GM19467 (cell line): ENCODE results near the gene ICOS.

Source experiments
- ATAC-seq: cut with Tn5 transposase; IDR thresholded peaks from one replicate; pipeline ENCODE4 v1.9.1; 2021; ENCODE audit warnings: mild to moderate bottlenecking, moderate library complexity; ENCODE audit not compliant: unreplicated experiment

The ICOS gene, protein sequence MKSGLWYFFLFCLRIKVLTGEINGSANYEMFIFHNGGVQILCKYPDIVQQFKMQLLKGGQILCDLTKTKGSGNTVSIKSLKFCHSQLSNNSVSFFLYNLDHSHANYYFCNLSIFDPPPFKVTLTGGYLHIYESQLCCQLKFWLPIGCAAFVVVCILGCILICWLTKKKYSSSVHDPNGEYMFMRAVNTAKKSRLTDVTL

DNA sequence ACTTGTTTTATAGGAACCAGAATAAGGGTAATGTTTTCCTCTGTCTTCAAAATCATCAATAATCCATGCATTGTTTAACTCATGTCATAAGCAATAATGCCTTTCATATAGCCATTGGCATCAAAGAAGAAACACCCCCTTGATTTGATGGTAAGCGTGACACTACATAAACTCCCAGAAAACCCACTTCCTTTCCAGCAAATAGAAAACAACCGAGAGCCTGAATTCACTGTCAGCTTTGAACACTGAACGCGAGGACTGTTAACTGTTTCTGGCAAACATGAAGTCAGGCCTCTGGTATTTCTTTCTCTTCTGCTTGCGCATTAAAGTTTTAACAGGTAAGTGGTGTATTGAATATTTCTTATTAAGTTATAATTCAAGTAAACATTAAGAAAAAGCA is at the start of gene ICOS:
TSS of gene ICOS (plus strand) at position 229 of the 400 bp plus-strand sequence. CDS start at position 281, 52 bp downstream.
- ATAC-seq: no peak

DNA sequence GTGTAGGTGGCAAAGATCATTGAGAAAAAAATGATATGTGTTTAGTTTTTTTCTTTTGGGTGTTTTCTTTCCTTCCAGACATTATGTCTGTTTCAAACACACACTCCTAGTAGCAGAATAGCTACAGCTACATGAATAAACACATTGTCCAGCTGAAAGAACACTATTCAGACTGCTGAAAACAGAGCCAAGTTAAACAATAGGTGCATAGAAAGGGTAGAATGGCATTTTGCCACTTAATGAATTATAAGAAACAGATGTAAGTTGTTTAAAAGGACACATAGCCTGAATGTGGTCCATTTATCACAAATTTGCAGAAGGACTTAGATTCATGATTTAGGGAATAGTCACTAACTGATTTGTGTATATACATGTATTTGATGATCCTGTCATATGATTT is 48.9 kb upstream of the ICOS start:
- ATAC-seq: no peak

DNA sequence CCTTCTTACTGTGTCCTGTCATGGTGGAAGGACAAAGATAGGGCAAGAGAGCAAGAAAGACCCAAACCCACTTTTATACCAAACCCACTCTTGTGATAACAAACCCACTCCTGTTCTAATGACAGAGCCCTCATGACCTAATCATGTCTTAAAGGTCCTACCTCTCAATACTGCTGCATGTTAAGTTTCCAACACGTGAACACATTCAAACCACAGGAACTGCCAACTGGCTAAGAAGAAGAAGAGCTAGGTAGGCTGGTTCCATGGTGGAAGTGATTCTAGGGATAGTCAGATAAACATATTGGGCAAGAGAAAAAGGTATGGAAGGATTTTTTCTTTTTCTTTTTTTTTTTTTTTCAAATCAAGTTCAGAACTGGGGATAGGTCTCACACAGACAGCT is 47.0 kb upstream of the ICOS start:
- no peak for ATAC-seq

DNA sequence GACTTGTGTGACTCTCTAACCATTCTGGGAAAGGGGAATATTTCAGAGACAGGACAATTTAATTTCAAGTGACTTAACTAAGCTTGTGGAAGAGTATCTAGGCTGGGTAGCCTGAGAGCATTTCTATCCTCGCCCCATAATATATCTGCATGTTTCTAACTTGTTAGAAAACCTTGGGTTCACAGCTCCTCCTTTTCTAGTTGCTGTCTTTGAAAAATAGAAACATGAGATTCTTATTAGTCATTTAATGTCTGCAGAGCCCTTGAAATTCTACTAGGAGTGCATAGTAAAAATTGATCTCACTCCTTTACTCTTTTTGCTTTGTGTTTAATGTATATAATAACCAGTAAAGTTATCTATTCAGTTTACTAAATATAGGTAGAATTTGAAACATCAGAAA is 46.6 kb upstream of the ICOS start:
- ATAC-seq: no peak

DNA sequence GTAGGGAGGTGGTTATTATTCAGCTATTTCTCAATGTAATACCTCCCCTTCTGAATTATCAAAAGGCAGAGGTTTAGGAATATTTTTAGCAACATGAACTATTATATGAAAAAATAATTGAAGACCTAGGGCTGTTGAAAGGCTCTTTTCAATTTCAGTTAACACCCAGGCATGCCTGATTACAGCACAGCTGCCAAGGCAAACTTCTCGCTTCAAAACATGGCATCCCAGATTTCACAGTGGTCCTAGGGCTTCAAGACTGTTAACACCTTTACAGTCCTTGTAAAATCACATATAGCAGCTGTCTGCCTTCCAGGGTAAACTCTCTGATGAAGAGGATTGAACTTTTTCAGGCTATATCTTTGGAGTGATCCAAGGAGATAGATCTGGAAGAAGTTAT is 45.8 kb upstream of the ICOS start:
- no peak for ATAC-seq

DNA sequence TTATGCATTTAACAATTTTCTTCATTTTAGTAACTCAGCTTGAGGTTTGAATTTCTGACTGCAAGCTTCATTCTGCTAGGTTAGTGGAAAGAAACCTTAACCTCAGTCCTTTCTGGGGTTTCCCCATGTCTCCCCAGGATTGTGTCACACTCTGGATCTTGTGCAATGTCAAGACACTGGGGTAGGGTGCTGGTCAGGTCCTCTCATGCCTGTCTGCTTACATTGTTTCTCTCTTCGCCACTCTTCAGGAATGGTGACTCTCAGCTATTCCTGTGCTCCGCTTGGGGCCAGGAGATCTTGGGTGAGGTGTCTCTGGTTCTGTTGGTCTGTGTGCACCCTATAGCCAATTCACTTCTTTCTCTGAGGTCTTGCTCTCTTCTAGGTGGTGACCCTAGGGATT is 45.1 kb upstream of the ICOS start:
- no peak for ATAC-seq

DNA sequence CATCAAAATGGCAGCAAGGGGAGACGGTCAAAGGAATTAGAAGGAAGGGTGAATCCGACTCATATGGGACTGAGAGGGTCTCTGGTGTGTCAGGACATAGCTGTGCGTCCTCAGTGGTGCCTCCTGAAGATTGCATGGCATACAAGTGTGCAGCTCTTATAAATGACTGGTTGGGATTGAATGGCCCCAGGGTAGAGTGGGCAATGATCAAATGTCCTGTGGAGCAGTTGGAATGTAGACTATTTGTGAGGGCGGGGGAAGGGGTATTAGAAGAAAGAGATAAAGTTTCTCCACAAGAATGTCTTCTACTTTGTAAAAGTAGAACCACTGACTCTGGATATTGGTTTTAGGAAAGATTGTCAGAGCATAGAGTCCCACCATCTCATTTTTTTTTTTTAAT is 44.4 kb upstream of the ICOS start:
- no peak for ATAC-seq

DNA sequence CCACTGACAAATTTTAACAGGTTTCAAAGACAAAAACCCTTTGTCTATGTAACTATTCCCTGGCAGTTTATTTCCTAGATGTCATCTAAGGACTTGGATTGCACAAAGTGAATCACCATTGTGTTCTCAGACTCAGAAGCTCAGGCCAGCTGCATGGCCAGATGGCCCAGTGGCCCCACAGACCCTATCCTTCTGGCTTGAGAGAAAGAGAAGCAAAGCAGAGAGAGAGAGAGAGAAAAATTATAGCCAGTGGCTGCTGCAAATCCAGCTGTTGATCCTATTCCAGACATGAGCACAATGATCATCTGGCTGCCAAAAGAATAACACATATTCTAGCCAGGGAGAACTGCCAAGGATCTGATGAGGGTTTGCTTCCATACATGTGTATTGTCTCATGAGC is 43.2 kb upstream of the ICOS start:
- no peak for ATAC-seq

DNA sequence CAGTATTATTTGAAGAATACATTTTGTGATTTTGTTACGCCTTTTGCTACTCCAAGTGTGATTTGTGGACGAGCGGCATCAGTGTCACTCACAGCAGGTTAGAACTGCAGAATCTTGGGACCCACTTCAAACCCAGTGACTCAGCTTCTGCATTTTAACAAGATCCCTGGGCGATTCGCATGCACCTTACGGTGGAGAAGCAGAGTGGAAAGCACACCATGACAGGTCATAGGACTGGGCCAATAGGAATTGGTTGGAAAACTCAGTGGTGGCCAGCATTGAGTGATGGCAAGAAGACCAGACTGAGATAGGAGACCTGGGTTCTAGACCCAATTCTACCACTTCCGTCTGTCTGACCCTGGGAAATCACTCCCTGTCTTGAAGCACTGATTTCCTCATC is 42.7 kb upstream of the ICOS start:
- no peak for ATAC-seq

DNA sequence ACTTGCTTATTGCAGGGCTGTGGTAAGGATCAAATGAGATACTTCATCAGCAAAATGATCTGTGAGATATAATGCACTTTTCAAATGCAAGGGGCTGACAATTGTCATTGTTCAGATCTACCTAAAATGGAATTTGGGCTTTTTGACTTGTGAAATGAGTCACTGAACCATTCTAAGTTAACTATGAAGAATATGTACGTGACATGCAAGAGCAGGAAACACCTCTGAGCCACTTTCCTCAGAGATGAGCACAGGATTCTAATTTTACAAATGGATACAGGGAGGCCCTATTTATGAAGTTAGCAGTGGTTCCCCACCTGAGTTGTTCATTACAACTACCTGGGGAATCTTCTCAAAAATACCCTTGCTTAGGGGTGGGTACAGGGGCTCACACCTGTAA is 42.3 kb upstream of the ICOS start:
- no peak for ATAC-seq

DNA sequence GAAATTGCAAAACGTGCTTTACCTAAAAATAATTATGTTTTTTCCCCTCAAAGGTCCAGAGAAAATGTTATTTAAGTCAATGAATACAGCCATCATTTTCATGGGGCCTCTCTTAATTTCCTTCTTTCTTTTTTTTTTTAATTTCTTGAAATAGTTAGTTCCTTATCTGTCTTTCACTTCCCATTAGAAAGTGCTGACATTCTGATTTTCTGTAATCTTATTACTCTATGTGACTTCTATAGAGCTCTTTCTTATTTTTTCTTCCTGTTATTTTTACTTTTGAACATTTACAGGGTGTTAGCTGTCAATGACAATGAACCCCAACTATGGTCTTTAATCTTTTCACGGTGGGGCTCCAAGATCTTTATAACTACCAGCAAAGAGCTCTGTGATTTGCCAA is 39.0 kb upstream of the ICOS start:
- ATAC-seq: no peak

DNA sequence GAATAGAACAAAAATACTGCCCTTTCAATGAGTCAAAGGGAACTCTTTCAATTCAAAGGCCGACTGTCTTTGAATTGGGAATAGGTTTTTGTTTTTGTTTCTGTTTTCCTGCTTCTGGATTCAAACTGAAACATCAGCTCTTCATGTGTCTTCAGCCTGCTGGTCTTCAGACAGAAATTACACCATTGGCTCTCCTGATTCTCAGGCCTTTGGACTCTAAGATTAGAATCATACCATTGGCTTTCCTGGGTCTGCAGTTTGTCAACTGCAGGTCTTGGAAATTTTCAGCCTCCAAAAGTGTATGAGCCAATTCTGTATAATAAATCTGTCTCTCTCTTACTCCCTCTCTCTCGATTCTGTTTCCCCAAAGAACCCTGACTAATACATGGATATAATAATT is 37.9 kb upstream of the ICOS start:
- no peak for ATAC-seq

DNA sequence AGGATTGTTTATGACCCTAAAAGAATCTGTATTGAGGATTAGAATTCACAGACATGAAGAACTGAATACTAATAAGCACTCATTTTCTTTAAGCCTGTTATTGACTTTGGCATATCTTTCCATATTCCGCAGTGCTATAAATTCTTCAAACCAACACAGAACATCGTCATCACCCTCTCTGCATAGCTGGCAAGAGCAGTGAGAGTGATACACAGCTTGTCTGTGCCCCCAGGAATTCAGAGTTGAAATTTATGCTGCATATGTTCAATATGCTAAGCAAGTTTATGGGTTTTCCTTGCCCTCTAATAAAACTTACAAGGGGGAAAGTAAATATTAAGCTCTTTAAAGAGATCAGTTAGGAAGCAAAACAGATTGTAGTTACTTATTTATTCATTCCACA is 36.3 kb upstream of the ICOS start:
- no peak for ATAC-seq

DNA sequence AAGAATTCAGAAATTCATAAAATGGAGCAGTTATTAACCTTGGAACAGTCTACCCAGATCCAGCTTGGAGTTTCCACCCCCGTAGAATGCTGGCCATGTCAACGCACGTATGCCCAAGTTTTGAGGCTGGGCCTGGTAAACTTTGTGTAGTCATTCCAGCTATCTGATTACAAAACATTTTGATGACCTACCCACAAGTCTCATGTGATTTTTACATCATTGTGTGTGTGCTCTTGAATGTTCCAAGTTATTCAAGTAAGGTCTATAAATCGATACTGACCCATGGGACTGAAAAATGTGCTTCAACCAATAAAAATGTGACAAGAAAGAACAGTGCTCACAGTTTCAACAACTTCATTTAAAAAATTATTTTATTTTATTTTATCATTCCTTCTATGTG is 32.5 kb upstream of the ICOS start:
- no peak for ATAC-seq

DNA sequence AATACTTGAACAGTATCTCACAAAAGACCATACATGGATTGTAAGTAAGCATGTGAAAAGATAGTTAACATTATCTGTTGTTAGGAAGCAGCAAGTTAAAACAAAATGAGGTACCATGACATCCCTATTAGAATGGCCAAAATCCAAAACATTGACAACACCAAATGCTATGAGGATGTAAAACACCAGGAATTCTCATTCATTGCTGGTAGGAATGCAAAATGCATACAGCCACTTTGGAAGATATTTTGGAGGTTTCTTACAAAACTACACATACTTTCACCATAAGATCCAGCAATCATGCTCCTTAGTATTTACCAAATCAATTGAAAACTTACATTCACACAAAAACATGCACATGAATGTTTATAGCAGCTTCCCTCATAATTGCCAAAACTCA is 30.9 kb upstream of the ICOS start:
- ATAC-seq: no peak

DNA sequence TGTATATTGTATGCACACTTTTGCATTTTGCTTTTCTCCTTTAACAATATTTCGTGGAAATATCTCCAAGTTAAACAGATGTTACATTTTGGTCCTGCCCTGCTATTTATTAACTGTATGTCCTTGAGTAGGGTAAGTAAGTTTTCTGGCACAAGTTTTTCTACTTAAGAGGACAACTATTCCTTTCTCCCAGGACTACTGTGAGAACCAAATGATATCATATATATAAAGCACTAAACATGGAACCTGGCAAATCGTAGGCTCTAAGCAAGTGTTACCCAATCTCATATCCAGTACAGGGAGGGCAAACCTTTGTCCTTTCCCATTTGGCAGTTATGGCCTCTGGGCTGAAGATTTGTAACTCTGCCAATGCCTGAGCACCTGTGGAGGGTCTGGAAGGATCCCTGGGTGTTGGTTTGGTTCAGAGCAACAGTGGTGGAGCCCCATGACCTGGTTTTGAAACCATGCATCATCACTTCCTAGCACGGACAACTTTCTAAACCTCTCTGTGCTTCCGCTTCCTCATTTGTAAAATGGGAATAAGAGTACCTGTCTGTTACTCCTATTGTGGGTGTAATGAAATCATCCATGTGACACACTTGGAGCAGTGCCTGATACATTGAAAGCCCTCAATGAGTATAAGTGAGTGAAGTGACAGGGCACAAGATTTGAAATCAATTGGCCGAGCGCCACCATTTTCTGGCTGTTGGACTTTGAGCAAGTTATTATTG is 28.3 kb upstream of the ICOS start:
- no peak for ATAC-seq

DNA sequence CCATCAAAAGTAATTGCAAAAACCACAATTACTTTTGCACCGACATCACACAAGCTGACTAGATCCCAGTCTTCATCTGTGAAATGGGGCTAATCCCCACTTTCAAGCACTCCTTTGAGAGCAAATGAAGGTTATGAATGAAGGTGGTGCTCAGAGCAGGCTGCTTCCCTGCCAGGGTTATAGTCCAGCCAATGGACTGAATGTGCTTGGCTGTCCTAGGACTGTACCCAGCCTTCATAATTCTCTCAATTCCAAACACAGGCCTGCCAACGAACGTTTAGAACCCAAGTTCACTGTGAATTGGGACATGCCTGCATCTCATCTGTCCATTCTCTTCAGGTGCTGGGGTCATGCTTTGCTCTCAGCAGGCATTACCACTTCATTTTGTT is 27.8 kb upstream of the ICOS start:
- no peak for ATAC-seq

DNA sequence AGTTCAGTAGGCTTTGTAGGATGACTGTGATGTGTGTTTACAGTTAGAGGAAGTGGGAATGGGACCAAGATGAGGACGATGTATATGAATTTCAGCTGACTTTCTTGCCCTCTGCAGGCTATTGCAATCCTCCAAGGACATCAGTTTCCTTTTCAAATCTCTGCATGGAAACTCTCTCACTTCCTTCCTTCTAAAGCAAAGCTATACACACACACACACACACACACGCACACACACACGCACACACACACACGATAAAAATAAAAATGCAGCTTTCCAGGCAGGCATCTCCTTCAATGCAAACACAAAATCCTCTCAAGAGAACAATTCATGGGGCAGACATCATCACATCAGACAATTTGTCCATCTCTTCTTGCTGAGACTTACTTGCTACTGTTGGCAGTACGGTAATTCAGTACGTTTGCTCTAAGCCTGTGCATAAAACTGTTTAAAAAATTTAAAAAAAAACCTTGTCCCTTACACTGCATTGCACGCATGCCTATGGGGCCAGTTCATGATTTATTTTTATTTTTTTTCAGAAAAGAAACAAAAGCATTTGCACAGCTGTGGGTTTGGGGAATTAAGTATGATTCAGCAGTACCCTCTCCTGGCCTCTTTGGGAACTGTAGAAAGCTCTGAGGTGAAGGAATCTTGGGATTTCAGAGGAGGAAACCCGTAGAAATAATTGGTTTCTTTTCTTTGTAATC is 27.1 kb upstream of the ICOS start:
- ATAC-seq: no peak

DNA sequence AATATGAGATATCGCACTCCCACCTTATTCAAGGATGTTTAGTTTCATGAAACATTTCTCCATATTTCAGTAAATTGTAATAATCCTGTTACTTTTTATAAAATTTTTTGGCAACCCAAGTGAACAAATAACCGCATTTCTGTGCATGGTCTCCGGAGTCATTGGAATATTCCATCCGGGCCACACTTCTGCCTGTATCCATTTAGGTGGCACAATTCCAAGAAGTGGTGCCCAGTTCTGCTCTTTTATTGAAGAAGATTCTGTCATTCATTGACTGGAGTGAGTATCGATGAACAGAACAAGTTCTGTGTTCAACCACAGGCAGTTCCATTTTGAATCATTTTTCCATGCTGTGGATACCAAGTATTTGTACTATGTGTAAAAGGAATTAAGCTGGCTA is 26.6 kb upstream of the ICOS start:
- ATAC-seq: no peak

DNA sequence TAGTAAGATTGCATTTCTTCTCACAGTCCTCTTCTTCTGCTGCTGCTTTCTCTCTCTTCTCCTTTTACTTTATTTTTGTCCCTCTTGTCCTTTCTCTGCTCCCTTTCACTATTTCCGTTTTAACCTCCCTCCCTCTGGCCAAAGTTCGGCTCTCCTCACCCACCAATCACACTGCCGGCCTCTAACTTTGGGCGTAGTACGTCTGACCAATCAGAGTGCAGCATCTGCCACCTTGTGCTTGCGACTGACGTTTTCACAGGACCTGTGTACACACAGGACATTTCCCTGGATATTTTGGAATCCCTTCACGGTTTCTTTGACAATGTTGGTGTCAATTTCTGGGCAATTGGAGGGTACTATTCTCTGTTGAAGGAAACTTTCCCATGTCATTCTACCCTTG is 22.6 kb upstream of the ICOS start:
- no peak for ATAC-seq

DNA sequence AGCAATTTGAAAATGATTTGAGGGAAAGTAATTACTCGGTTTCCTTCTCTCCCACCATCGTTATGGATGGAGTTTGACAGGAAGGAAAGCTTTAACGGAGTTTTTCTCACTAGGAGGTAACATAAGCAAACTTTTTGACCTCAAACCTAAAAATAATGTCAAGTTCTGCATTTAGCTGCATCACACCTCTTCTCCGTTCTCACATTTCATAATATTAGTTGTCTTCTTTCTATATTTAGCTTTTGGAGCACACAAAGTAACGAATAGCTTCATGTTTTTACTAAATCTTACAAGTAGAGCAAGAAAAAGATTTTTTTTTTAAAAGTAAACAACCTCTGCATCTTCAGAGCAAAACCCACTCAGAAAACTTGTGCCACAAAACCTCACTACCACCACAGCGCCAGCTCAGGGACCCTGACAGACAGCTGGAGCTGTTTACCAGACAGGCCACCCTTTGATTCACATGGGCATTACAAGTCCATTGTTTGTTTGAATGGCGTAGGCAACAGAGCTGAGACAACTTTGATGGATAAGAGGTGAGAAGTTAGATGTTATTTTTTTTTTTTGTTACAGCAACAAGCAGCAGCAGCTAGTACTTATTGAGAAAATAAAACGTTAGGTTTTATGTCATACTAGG is 21.9 kb upstream of the ICOS start:
- no peak for ATAC-seq

DNA sequence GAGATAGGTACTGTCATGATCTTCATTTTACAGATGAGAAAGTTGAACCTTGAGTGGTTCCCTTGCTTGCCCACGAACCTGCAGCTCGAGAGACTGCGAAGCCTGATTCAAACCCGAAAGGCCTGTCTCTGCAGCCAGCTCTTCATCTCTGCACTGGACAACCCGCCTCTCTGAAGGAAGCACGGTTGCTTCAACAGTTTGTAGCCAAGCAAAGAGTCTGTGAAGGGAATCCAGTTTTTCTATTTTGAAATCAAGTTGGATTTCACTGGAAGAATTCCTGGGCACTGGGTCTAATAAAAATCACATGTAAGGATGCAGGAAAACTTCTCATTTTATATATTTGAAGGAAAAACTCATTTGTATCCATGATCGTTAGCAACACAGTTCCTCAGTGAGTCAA is 21.3 kb upstream of the ICOS start:
- ATAC-seq: no peak
